Loucy (cell line): ENCODE data around the gene IFT122.
A peak's percentile ranks its signal among the peaks of the same experiment; 100 is the strongest.

Experiments used
- H2AFZ ChIP-seq: fragments of 200-600 bp; sonication (generic); 2 replicates; pipeline ENCODE4 v1.6.0; 2016; ENCODE audit warnings: antibody characterized with exemption, mild to moderate bottlenecking, low read length, moderate library complexity
- H3F3A ChIP-seq: fragments of 200-600 bp; 2 replicates; pipeline ENCODE4 v1.6.0; 2016; ENCODE audit warnings: antibody characterized with exemption, low read depth, mild to moderate bottlenecking
- H3K27me3 ChIP-seq: fragments of 200-600 bp; sonication (generic); 2 replicates; pipeline ENCODE4 v1.6.1; 2014; ENCODE audit warnings: low read length, mild to moderate bottlenecking; ENCODE audit not compliant: insufficient read depth, poor library complexity, severe bottlenecking
- H3K36me3 ChIP-seq: fragments of 200-600 bp; sonication (generic); 2 replicates; pipeline ENCODE4 v1.6.1; 2016; ENCODE audit warnings: low read length; ENCODE audit not compliant: insufficient read depth
- H3K4me1 ChIP-seq: fragments of 200-600 bp; sonication (generic); 2 replicates; pipeline ENCODE4 v1.5.1; 2014; ENCODE audit warnings: low read length, mild to moderate bottlenecking; ENCODE audit not compliant: insufficient read depth, poor library complexity, severe bottlenecking
- H3K4me2 ChIP-seq: fragments of 200-600 bp; sonication (generic); 2 replicates; pipeline ENCODE4 v1.6.0; 2014; ENCODE audit warnings: antibody characterized with exemption, low read length, low read depth, mild to moderate bottlenecking; ENCODE audit not compliant: poor library complexity, severe bottlenecking
- H3K4me3 ChIP-seq: fragments of 200-600 bp; sonication (generic); 2 replicates; pipeline ENCODE4 v1.5.1; 2014; ENCODE audit warnings: low read length, mild to moderate bottlenecking, mixed read lengths; ENCODE audit not compliant: poor library complexity, severe bottlenecking
- H3K79me2 ChIP-seq: fragments of 200-600 bp; sonication (generic); 2 replicates; pipeline ENCODE4 v1.6.1; 2014; ENCODE audit warnings: low read length; ENCODE audit not compliant: insufficient read depth
- H3K9ac ChIP-seq: fragments of 200-600 bp; sonication (generic); 2 replicates; pipeline ENCODE4 v1.6.0; 2014; ENCODE audit warnings: mild to moderate bottlenecking, low read depth, low read length, moderate library complexity; ENCODE audit not compliant: poor library complexity, severe bottlenecking
- H3K9me2 ChIP-seq: fragments of 200-600 bp; sonication (generic); replicated peaks from 2 replicates; pipeline ENCODE4 v1.6.1; 2016; ENCODE audit warnings: low read depth, low read length, mixed read lengths
- H3K9me3 ChIP-seq: fragments of 200-600 bp; sonication (generic); 2 replicates; pipeline ENCODE4 v1.6.1; 2014; ENCODE audit warnings: mild to moderate bottlenecking, antibody characterized with exemption, low read length, low read depth; ENCODE audit not compliant: insufficient read depth
- H4K20me1 ChIP-seq: fragments of 200-600 bp; sonication (generic); 2 replicates; pipeline ENCODE4 v1.6.0; 2014; ENCODE audit warnings: antibody characterized with exemption, low read length, mild to moderate bottlenecking; ENCODE audit not compliant: insufficient read depth, poor library complexity, severe bottlenecking
- EZH2phosphoT487 ChIP-seq: fragments of 200-600 bp; IDR thresholded peaks from 2 replicates; pipeline ENCODE4 v1.6.1; 2018; ENCODE audit warnings: antibody characterized with exemption, mild to moderate bottlenecking, moderate library complexity, borderline replicate concordance
- TF ChIP-seq, protein P1 (sequence below): fragments of 200-600 bp; sonication (generic); conservative IDR thresholded peaks from 2 replicates; pipeline ENCODE4 v1.5.1; 2014; ENCODE audit warnings: mild to moderate bottlenecking, antibody characterized with exemption, low read length

IFT122 gene

DNA sequence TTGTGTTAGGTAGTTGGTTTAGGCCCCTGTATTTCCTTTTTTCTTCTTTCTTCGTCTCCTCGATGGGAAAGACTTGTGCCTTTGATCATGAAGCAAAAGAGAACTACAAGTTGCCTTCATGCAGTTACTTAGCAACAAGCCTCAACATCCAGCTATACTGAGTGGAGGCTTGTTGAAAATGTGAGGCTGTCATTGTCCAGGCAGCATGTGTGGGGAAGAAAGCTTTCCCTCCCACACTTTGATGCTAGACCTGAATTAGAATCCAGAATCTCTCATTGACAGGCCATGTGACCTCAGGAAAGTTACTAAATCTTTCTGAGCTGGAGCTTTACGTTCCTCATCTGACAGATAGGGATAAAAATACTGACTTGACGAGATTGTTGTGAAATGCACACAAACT, 23.7 kb downstream of the IFT122 start:
- Histone ChIP-seq H3K79me2 (no peaks in the 10 kb centered on the region), H3F3A (no peaks in the 10 kb centered on the region), H3K36me3 (peaks cover 1% of the 10 kb centered on the region; the same call in 1 of the 2 replicates), H2AFZ (no peak overlapping the region), H3K4me3 (no peak overlapping the region), H3K27me3 (no peaks in the 10 kb centered on the region), H3K4me2 (no peak overlapping the region), H3K9me2 (no peaks in the 10 kb centered on the region), H4K20me1 (no peaks in the 10 kb centered on the region), H3K4me1 (peaks cover 25% of the 10 kb centered on the region), H3K9ac (no peak overlapping the region), H3K9me3 (no peaks in the 10 kb centered on the region)
- TF ChIP-seq, protein P1, sequence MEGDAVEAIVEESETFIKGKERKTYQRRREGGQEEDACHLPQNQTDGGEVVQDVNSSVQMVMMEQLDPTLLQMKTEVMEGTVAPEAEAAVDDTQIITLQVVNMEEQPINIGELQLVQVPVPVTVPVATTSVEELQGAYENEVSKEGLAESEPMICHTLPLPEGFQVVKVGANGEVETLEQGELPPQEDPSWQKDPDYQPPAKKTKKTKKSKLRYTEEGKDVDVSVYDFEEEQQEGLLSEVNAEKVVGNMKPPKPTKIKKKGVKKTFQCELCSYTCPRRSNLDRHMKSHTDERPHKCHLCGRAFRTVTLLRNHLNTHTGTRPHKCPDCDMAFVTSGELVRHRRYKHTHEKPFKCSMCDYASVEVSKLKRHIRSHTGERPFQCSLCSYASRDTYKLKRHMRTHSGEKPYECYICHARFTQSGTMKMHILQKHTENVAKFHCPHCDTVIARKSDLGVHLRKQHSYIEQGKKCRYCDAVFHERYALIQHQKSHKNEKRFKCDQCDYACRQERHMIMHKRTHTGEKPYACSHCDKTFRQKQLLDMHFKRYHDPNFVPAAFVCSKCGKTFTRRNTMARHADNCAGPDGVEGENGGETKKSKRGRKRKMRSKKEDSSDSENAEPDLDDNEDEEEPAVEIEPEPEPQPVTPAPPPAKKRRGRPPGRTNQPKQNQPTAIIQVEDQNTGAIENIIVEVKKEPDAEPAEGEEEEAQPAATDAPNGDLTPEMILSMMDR: no peak
- TF ChIP-seq EZH2phosphoT487: no peak

DNA sequence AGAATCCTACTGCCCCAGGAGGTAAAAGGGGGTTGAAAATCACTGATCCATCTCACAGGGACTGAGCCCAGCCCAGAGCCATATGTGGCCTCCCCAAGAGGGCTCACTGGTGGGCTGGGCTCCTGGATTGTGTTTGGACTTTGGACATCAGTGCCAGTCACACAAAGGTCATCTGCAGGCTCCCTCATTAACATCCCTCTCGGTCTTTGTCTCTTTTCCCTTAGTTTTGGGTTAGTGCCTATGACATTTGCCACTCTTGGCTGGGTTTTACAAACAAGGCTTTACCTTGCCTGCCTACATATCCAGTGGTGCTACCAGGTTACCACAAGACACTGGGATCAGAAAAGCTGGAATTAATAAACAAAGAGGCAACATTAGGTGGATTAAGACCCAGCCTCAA, 27.9 kb downstream of the IFT122 start:
- no peak overlapping the region for H3K4me2 ChIP-seq
- no peak overlapping the region for H3K9ac ChIP-seq
- no peak overlapping the region for H2AFZ ChIP-seq
- H3K79me2 ChIP-seq: no peaks in the 10 kb centered on the region
- no peaks in the 10 kb centered on the region for H3K36me3 ChIP-seq
- H3K9me3 ChIP-seq: no peaks in the 10 kb centered on the region
- H4K20me1 ChIP-seq: no peaks in the 10 kb centered on the region
- H3K9me2 ChIP-seq: no peaks in the 10 kb centered on the region
- no peaks in the 10 kb centered on the region for H3K27me3 ChIP-seq
- peaks cover 19% of the 10 kb centered on the region for H3K4me1 ChIP-seq
- H3K4me3 ChIP-seq: no peak overlapping the region
- H3F3A ChIP-seq: no peaks in the 10 kb centered on the region
- TF ChIP-seq, protein P1: no peak
- TF ChIP-seq EZH2phosphoT487: no peak

DNA sequence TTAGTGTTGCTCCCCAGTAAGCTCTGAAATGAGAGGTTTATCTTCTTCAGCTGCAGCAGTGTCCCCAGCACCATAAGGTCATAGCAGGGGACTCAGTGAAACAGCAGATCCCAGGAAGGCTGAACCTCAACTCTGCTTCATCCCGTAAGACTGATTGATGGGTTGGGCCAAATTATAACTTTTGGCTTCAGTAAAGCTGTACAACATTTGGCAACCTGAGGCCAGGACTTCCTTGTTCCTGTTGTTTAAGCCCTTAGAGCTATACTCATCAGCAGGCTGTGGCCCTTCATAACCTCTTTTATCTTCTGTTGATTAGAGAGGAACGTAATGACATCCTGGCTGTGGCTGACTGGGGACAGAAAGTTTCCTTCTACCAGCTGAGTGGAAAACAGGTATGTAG, 29.0 kb downstream of the IFT122 start:
- no peaks in the 10 kb centered on the region for H3F3A ChIP-seq
- H3K9me2 ChIP-seq: no peaks in the 10 kb centered on the region
- no peak overlapping the region for H3K4me2 ChIP-seq
- H3K79me2 ChIP-seq: no peaks in the 10 kb centered on the region
- H3K9ac ChIP-seq: no peak overlapping the region
- no peaks in the 10 kb centered on the region for H3K9me3 ChIP-seq
- H2AFZ ChIP-seq: peak overlapping the region; percentile 13; the same call in 1 of the 2 replicates
- no peaks in the 10 kb centered on the region for H3K27me3 ChIP-seq
- peaks cover 19% of the 10 kb centered on the region for H3K4me1 ChIP-seq
- no peak overlapping the region for H3K4me3 ChIP-seq
- H3K36me3 ChIP-seq: no peaks in the 10 kb centered on the region
- H4K20me1 ChIP-seq: no peaks in the 10 kb centered on the region
- TF ChIP-seq, protein P1: no peak
- no peak for TF ChIP-seq EZH2phosphoT487
